Measurements from ENCODE around the gene EDN2.

GRCh38 chr1:41444785-41445184 lies 39.7 kb downstream of the EDN2 start:
- TF ChIP-seq CTCF (conservative IDR thresholded peaks at IDR 0.05 in 1 of 2, IDR thresholded peaks at IDR 0.05 in 1 of 2; ENCODE audit: extremely low read depth in 1 of 2, insufficient read depth in 1 of 2, low read depth in 1 of 2, low read length in 2 of 2) (no peak), EZH2 (IDR thresholded peaks at IDR 0.05; ENCODE audit: borderline replicate concordance, low read length) (no peak)

Data from mammary epithelial cell (primary cell).